Bronchial epithelial cell (primary cell): ENCODE measurements around the gene ENO2. TPM values are rescaled to one million over a fixed set of nuclear protein-coding genes. Genes with fewer than 3 reads are reported as not detected.

ENCODE experiments used
- DNase-seq: peaks from one replicate; pipeline ENCODE4 v3.0.0-alpha.2; 2010; ENCODE audit warnings: low read depth
- FAIRE-seq: peaks from 2 replicates; lab custom pipeline; 2011; peaks lifted over from hg19 to GRCh38; lab: Jason Lieb, UNC
- H3K27me3 ChIP-seq: 2 replicates; pipeline ENCODE4 v1.5.1; 2011; ENCODE audit warnings: low read length; ENCODE audit not compliant: control insufficient read depth, insufficient read depth
- H3K36me3 ChIP-seq: 2 replicates; pipeline ENCODE4 v1.5.1; 2011; ENCODE audit warnings: low read length; ENCODE audit not compliant: control insufficient read depth, insufficient read depth
- H3K4me3 ChIP-seq: 2 replicates; pipeline ENCODE4 v1.5.1; 2011; ENCODE audit warnings: mild to moderate bottlenecking, low read depth, low read length, control low read depth
- CTCF ChIP-seq: IDR thresholded peaks from 2 replicates; pipeline ENCODE4 v1.5.1; 2011; ENCODE audit warnings: mild to moderate bottlenecking, moderate library complexity, low read length, control low read depth, inconsistent platforms; ENCODE audit not compliant: insufficient read depth, severe bottlenecking
- total RNA-seq: library from RNA; depleted of rRNA; stranded (reverse); fragments of >200 nt; gene quantifications from 2 replicates; pipeline ENCODE4 v1.2.1, GENCODE V29; 2014

ENO2 gene
- total RNA-seq, 1 donor from 2014 or later = 9.0 TPM

GRCh38 chr12:6919588-6919987 lies 5.2 kb downstream of the ENO2 start:
- no peak overlapping the region for H3K4me3 ChIP-seq
- peak; percentile 87 for DNase-seq
- no peak for TF ChIP-seq CTCF
- no peaks in the 10 kb centered on the region for H3K27me3 ChIP-seq
- peak; percentile 36 for FAIRE-seq
- peaks cover 4% of the 10 kb centered on the region for H3K36me3 ChIP-seq

- FAIRE-seq (no peak), DNase-seq (no peak)
- no peak for TF ChIP-seq CTCF
- Histone ChIP-seq H3K36me3 (peaks cover 4% of the 10 kb centered on the region), H3K27me3 (no peaks in the 10 kb centered on the region), H3K4me3 (no peak overlapping the region)
Measured at GRCh38 chr12:6921539-6921938, 7.2 kb downstream of the ENO2 start.

GRCh38 chr12:6921996-6922946 lies 7.9 kb downstream of the ENO2 start:
- no peak for DNase-seq
- TF ChIP-seq CTCF = no peak
- FAIRE-seq = no peak
- Histone ChIP-seq H3K4me3 (no peak overlapping the region), H3K27me3 (no peaks in the 10 kb centered on the region), H3K36me3 (peaks cover 2% of the 10 kb centered on the region)

- TF ChIP-seq CTCF = no peak
- DNase-seq (no peak), FAIRE-seq (no peak)
Measured at GRCh38 chr12:6923003-6923732, 8.8 kb downstream of the ENO2 start.

GRCh38 chr12:6923851-6924250 lies 9.5 kb downstream of the ENO2 start:
- FAIRE-seq (no peak), DNase-seq (no peak)
- no peaks in the 10 kb centered on the region for H3K36me3 ChIP-seq
- no peak overlapping the region for H3K4me3 ChIP-seq
- no peak for TF ChIP-seq CTCF
- no peaks in the 10 kb centered on the region for H3K27me3 ChIP-seq

More at GRCh38 chr12:6923003-6923732, 8.8 kb downstream of the ENO2 start:
- Histone ChIP-seq H3K36me3 (no peaks in the 10 kb centered on the region), H3K4me3 (no peak overlapping the region), H3K27me3 (no peaks in the 10 kb centered on the region)
